Right ventricle myocardium inferior (tissue), 1 donor: ENCODE results near the gene SLC29A3. TPM values are rescaled to one million over a fixed set of nuclear protein-coding genes. Genes with fewer than 3 reads are reported as not detected.
A peak's percentile ranks its signal among the peaks of the same experiment; 100 is the strongest.

Source experiments
- ATAC-seq: fragments of 200-7000 bp; cut with Tn5 transposase; one replicate; pipeline ENCODE4 v1.9.1; 2020; ENCODE audit warnings: mild to moderate bottlenecking, moderate library complexity
- DNase-seq: peaks from one replicate; pipeline ENCODE4 v3.0.0; 2021; ENCODE audit errors: missing footprints
- intact Hi-C: fragments of 100-400 bp; cut with DNase I; formaldehyde crosslinking; loops from one replicate; pipeline ENCODE4 v1.11.0; 2022
- total RNA-seq: library from RNA; stranded (reverse); fragmentation: NEBNext Ultra II Directional; extraction: Animal tissue kit (Norgen Biotek cat#: 25700); gene quantifications from one replicate; pipeline ENCODE4 v1.2.1, GENCODE V29; 2021
- donor health status: DM: no; HTN: yes; CAD: no; lungs with severe emphysema.

Gene SLC29A3
- total RNA-seq, 1 donor from 2014 or later, result 1.8 TPM

DNA sequence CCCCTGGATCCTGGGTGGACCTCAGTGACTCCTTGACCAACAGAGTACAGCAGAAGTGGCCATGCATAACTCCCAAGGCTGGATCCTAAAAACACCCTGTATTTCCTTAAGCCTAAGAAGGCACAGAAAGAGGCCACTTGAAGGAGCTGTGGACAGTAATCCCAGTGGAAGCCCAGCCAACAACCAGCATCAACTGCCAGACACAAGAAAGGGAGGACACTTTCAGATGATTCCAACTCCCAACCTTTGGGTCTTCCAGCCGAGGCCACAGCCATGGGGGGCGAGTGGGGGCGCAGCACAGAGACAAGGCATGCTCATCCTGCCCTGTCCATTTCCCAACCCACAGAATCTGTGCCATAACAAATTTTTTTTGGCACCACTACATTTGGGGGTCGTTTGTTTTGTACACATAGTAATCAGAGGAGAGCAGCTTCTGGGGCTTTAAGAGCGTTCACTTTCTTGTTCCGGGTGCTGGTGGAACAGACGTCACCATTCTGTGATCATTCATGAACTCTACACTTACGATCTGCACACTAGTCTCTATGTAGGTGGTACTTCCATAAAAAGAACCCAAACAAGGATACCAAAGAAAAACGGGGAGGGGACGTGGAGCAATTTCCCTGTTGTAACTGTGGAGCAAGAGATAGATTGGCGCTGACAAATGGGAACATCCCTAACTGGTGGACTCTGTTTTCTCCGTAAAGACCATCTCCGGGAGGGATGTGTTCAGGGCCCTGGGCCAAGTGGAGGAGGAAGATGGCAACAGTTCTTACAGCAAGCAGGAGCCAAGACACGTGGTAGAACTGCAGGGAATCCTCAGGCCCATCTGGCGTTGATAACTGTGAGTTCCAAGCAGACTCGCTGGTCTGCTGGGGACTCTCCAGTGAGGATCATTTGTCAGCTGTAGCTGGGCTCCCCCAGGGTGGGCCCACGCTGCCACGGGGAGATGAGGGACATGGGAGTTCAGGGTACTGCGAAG, 6.0 kb upstream of the SLC29A3 start:
- DNase-seq (no peak), ATAC-seq (peak; percentile 69)
- intact Hi-C loops, result loop anchor here (5.0 kb wide), 1 partner anchor 584 kb away; no protein-coding TSS in a partner anchor

DNA sequence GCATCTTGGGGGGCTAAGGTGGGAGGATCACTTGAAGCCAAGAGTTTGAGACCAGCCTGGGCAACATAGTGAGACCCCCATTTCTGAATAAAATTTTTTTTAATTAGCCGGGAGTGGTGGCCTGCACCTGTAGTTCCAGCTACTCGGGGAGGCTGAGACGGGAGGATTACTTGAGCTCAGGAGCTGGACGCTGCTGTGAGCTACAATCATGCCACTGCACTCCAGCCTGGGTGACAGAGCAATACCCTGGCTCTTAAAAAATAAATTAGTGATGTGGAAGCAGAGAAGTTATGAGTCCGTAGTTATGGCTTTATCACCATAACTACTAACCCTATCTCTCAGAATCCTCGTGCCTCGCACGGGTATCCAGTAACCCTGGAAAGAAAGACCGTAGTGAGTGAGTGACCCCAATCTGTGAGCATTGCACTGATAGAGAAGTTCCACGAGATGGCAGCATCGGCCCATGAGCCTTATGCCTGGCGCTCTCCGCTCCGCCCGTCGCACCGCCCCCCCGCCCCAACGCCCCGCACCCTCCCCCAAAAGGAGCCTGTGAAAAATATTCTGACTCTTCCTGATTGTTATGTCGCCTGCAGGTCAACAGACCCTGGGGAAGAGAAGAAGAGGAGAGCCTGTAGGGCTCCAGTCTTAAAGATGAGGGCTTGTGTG, 4.9 kb upstream of the SLC29A3 start:
- intact Hi-C loops, result loop anchor here (2.0 to 5.0 kb wide), 2 partner anchors 499 to 583 kb away; no protein-coding TSS in a partner anchor
- no peak for DNase-seq
- ATAC-seq, result peak; percentile 68

DNA sequence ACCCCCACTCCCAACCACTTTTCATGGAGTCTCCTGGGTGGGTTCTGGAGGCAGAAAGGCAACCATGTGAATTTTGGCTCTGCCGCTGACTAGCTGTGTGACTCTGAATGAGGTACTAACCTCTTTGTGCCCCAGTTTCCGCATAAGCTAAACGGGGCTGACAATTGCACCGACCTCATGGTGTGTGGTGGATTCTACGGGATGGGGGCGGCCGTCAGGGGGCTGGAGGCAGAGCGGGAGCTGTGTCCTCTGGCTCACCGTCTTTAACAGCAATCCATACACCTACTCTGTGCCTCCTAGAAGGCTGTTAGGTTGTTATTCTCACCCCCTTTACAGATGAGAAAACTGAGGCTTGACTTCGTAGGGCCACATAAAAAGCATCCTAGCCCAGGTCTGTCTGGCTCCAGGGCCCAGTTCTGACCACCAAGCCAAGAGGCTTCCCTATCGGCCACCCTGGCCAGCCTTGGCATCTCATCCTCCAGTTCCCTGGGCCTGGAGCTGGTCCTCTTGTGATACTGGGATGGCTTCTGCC, 4.3 kb upstream of the SLC29A3 start:
- ATAC-seq (no peak), DNase-seq (no peak)
- intact Hi-C loops, result loop anchor here (2.0 to 5.0 kb wide), 5 partner anchors 258 to 583 kb away; no protein-coding TSS in a partner anchor

DNA sequence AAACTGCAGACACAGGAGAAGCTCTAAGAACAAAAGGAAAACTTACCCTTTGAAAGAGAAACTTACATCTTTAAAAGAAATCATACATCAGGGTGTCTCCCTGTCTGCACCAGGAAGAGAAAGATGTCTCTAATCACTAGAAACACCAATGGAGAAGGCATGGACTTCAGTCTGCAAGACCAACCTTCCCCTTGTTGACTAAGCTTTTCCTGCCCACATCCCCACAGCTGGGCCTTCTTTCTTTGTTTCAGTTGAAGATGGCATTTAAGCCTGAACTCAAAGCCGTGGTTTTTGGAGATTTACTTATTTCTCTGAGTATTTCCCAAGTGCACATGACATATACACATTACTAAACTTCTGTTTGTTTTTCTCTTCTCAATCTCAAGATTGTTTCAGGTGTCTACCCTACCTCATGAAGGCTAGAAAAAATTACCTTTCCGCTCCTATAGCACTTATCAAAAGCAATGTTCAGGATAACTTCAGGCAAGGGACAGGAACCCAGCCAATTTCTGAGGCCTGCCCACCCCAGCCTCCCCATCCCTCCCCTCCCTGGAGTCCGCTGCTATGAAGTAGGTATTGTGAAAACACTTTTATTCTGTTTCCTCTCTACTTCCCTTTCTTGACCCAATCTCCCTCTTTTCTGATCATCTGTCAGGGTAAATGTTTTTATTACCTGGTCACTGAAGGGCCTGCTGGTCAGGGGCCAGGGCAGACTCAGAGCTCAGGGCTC, 2.8 kb upstream of the SLC29A3 start:
- DNase-seq (no peak), ATAC-seq (no peak)
- intact Hi-C loops, result loop anchor here (5.0 kb wide), 3 partner anchors 256 to 391 kb away; no protein-coding TSS in a partner anchor

DNA sequence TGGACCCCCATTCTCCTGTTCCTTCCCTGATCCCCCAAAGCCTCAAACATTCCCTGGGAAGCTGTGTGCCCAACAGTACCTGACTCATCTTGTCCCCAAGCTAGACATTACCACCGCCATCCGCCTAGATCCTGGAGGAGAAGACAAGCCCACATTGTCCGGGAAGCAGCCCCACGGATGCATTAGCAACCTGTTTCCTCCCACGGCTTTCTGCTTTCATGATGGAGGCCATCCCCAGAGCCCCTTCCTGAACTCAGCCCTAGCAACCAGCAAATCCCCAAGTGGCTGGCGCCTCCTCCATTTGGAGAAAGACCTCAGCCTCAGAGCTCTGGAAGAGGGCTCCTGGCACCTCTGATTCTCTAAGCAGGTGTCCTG, 2.3 kb upstream of the SLC29A3 start:
- no peak for ATAC-seq
- no peak for DNase-seq

DNA sequence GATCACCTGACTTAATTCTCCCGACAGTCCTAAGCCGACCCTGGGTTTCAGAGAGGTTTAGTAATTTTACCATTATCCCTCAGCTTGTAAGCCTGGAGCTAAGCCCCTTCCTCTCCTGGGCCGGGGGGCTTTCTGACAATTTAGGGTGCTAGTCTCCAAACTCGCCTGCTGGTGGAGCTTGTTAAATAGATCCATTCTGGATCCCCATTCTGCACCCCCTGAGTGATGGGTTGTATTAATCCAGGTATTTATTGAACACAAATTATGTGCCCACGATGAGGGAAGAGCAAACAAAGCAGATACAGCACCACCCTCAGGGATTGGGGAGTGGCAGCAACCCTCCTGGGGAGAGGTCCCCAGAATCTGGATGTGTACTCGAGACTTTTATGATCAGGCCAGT, 1.3 kb upstream of the SLC29A3 start:
- ATAC-seq (no peak), DNase-seq (no peak)
- intact Hi-C loops, result loop anchor here (2.0 to 5.0 kb wide), 5 partner anchors 59 to 390 kb away; no protein-coding TSS in a partner anchor

More for the DNA sequence above, 2.3 kb upstream of the SLC29A3 start:
- intact Hi-C loops, result loop anchor here (5.0 kb wide), 3 partner anchors 256 to 391 kb away; no protein-coding TSS in a partner anchor

DNA sequence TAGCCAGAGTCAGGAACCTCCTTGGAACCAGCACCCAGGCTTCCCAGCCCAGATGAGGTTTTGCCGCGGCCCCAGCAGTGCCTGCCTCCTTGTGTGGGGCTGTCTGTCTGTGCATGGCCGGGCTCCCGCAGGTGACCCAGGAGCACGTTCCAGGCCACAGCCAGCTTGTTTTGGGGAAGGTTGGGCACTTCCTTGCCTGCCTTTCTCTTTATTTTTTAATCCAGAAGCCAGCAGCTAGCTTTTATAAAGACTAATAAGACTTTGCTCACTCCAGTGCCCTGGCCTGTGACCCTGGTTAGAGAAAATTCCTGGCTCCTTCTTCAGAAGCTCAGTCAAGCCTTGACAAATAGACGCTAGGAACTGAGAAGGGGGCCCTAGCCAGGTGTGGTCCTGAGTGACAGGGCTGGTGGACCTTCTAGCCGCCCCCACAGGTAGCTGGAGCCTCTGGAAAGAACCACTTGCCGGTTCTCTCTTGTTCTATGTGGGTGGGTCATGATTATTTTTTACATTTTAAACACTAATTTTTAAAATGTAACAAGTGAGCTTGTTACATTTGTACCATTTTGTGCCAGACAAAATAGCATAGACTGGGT, 837 bp downstream of the SLC29A3 start:
- no peak for DNase-seq
- intact Hi-C loops, result loop anchor here (2.0 to 5.0 kb wide), 5 partner anchors 57 to 387 kb away; no protein-coding TSS in a partner anchor
- no peak for ATAC-seq

DNA sequence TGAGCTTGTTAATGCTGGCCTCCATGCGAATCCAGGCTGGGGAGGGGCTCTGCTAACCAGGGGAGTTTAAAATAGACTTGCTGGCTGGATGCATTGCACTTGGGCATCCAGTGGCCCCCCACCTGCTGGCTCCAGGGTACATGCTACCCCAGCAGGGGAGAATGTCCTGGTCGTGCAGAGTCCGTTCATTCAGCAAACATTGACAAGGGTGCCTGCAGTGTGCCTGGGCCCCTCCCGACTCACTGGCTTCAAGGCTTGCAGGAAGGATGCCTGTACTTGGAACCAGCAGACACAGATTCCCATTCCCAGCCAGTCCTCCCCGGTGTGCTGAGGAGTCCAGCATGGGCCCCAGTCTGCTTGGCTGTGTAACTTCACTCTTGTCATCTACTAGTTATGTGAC, 1.5 kb downstream of the SLC29A3 start:
- no peak for ATAC-seq
- no peak for DNase-seq
- intact Hi-C loops, result no loop called here

DNA sequence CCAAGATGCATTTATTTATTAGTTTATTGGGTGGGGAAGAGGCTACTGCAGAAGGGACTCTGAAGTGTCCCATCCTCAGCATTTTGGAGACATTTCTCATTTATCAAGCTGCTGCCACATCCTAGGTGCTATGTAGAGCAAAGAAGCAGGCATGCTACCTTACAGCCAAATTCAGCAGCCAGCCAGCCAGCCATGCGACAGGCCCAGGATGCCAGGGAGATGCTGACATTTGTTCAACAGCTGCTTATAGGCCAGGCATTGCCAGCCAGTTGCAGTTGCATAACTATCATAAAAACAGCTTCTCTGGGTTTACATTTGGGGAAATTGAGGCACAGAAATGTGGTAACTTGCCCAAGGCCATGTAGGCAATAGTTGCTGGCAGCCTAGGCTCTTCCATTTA, 2.3 kb downstream of the SLC29A3 start:
- ATAC-seq (no peak), DNase-seq (no peak)
- intact Hi-C loops, result no loop called here

DNA sequence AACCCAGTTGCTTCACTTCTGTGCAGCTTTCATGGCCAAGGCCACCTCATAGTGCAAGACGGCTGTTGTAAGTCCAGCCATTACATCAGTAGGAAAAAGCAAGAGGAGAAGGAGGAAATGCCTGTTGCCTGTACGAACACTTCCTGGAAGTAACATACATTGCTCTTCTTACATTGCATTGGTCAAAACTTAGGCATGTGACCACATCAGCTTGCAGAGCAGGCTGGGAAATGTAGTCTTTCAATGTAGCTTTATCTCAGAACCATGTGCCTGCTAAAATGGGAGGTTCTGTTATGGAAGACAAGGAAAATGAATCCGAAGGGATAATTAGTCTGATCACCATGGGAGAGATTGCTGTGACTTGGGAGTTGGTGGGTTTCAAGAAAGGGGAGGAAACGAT, 4.3 kb downstream of the SLC29A3 start:
- DNase-seq (no peak), ATAC-seq (no peak)
- intact Hi-C loops, result no loop called here

DNA sequence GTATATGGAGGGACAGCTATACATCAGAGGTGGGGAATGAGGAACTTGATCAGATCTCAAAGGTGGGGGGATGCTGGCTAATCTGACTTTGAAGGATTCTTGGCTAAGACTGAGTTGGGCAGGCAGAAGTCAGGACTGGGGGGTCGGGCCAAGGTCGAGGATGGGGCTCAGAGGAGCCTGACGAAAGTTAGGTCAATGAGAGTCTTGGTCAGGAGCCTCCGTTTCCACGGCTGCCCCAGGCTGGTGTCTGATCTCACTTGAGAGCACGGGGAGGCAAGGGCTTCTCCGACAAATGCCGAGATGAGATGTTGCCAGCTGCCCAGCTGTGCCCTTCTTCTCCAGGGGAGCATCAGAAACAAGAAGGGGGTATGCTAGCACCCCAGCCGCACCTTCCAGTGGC, 5.7 kb downstream of the SLC29A3 start:
- intact Hi-C loops, result no loop called here
- no peak for DNase-seq
- no peak for ATAC-seq

DNA sequence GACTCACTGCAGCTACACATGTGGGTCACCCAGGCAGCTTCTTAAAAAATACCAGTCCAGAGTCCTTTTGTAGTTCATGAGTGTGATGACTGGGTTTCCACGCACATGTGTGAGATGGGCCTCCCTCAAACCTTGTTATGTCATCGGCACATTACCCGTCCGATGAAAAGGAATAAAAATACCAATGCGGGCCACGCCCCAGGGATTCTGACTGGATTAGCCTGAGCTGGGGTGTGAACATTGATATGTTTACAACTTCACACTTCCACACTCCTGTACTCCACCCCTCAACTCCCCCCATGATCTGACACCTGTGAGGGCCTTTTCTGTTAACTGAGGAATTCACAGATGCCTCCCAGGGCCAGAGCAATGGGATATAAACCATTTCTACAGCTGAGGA, 6.2 kb downstream of the SLC29A3 start:
- intact Hi-C loops, result no loop called here
- DNase-seq (no peak), ATAC-seq (no peak)

DNA sequence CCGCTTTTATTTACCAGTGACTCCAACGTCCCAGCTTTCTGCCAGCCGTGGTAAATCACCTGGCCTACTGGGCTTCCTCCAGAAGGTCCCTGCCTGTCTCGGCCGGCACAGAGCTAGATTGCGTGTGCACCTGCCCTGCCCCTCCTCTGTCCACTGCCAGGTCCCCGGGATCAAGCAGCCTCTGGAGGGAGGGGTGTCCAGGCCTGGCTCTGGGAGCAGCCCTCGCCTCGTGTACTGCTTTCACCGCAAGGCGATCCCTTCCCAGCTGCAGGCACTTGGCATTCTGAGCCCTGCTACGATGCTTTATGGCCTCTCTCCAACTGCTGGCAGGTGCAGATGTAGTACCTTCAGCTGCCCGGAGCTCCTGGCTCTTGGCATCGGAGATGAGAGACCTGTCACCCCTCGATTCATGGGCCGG, 7.4 kb downstream of the SLC29A3 start:
- ATAC-seq (no peak), DNase-seq (no peak)
- intact Hi-C loops, result no loop called here

DNA sequence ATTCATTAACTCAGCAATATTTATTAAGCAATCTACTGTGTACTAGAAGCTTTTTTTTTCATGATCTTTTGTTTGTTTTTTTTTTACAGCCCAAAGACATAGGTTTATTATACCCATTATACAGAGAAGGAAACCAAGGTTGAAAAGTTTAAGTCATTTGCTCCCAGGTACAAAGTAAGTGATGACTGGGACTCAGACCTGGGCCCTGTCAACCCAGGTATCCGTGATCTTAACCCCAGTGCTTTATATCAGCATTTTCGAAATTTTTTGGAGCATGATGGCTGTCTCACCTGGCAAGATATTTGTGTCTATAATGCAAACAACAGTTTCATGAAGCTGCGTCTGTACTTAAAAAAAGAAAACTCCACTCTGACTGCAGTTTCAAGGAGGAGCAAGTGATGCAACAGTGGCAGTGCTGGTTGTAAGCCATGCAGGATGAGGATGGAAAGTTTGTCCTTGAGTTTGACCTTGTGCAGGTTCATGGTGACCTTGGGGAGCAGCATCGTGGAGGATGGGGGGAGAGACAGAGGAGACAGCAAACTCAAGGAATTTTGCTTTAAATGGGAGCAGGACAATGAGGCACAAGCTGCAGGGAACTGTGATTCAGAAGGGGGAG, 11.8 kb downstream of the SLC29A3 start:
- intact Hi-C loops, result no loop called here
- DNase-seq (no peak), ATAC-seq (no peak)

DNA sequence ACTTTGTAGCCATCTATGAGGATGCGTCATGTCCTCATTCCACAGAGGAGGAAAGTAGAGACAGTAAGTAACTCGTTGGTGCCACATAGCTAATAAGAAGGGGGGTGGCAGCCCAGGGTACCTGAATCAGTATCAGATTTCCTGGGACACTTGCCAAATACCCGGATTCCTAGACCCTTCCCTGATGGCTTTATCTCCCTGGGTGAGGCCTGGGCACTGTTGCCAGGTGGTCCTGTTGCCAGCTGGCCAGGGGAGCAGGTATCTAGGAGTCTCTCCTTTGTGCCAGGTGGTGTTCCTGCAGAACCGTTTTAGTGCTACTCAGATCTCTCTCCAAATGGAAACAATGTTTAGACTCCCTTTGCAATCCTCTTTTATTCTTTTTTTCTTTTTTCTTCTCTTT, 12.7 kb downstream of the SLC29A3 start:
- no peak for DNase-seq
- intact Hi-C loops, result no loop called here
- ATAC-seq, result no peak

DNA sequence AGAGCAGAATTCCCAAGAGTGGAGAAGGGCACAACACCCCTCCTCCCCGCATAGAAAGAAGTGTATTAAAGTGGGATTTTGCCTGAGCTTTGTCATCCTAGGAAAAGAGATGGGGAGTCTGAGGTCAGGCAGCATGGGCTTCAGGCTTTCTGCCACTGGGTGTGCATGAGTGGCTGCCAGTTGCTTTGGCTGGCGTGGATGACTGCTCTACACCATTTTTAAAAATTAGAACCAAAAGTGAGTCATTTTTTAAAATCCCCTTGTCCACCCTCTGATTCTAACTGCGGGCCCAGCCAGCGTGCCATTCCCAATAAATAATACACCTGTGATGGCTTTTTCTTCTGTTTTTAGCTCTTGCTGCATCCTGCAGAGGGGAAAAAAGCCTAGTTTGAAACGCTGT, 13.4 kb downstream of the SLC29A3 start:
- DNase-seq (no peak), ATAC-seq (no peak)
- intact Hi-C loops, result no loop called here

DNA sequence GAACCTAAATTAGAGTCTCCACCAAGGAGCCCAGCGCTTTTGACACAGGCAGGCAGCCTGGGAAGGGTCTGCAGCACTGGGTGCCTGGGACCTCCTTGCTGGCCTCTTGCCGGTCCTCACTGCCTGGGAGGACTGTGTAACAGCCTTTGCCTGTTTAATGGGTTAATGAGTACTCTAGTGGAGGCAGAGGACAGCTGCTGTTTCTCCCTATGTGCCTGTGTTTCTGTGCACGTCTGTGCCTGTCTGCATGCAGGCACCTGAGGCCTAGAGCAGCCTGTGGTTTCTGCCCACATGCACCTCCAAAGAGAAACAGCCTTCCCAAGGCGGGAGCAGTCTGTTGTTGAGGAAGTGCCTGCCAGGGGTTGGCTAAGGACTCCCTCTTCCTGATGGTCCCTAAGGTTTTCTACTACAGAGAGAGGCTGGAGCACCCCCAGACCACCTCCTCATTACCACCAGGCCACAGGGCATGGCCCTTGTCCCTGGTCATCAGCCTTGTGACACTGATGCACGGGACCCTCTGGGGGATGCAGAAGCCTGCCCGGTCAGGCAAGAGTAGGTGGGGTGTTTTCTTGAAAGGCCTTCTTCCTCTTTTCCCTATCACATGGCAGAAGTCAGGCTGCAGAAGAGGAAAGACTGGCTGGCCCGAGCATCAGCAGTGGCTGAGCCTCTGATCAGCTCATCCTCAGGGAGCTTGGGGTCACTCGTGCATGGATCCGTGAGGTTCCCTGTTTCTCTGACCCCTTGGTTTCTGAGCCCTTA, 14.2 kb downstream of the SLC29A3 start:
- peak; percentile 26 for ATAC-seq
- no peak for DNase-seq
- intact Hi-C loops, result no loop called here
